Ascending aorta (tissue), 2 donors: ENCODE measurements around the gene SLC22A3. TPM values are rescaled to one million over a fixed set of nuclear protein-coding genes. Genes with fewer than 3 reads are reported as not detected.
"Not testable (repeated sequence)": the region's sequence is repeated elsewhere in the genome, so short reads cannot be mapped to it uniquely, and the experiment has no call there.

ENCODE experiments used
- DNase-seq, 2 donors: peaks; one replicate each; pipeline ENCODE4 v3.0.0-alpha.2; 2019; ENCODE audit warnings: low spot score in 2 of 2
- H3K27ac ChIP-seq, 2 donors: fragments of 200-600 bp; sonication (generic); one replicate each; pipeline ENCODE4 v1.5.1; 2016 to 2017; ENCODE audit warnings: mild to moderate bottlenecking in 1 of 2
- H3K27me3 ChIP-seq: fragments of 200-600 bp; sonication (generic); one replicate; pipeline ENCODE4 v1.5.1; 2017
- H3K36me3 ChIP-seq, 2 donors: fragments of 200-600 bp; sonication (generic); one replicate each; pipeline ENCODE4 v1.5.1; 2016
- H3K4me1 ChIP-seq, 2 donors: fragments of 200-600 bp; sonication (generic); one replicate each; pipeline ENCODE4 v1.5.1; 2016 to 2017; ENCODE audit warnings: mild to moderate bottlenecking in 1 of 2
- H3K4me3 ChIP-seq, 2 donors: fragments of 200-600 bp; sonication (generic); one replicate each; pipeline ENCODE4 v1.5.1; 2016 to 2017; ENCODE audit warnings: mild to moderate bottlenecking in 1 of 2
- H3K9me3 ChIP-seq, 2 donors: fragments of 200-600 bp; sonication (generic); one replicate each; pipeline ENCODE4 v1.5.1; 2016
- intact Hi-C: fragments of 100-400 bp; cut with DNase I; formaldehyde crosslinking; loops from one replicate; pipeline ENCODE4 v1.15.1; 2023
- total RNA-seq: library from RNA; depleted of rRNA; stranded (reverse); fragments of >200 nt; gene quantifications from one replicate; pipeline ENCODE4 v1.1.0, GENCODE V29; 2016
- TF ChIP-seq, protein P1 (sequence below), 3 experiments: fragments of 200-600 bp in 2 of 3; fragments of 450-650 bp in 1 of 3; sonication (generic) in 2 of 3; IDR thresholded peaks; one replicate each; pipeline ENCODE4 v1.5.1; 2016 to 2019; ENCODE audit warnings: antibody characterized with exemption in 3 of 3, mild to moderate bottlenecking in 1 of 3, moderate library complexity in 1 of 3

SLC22A3 gene, protein sequence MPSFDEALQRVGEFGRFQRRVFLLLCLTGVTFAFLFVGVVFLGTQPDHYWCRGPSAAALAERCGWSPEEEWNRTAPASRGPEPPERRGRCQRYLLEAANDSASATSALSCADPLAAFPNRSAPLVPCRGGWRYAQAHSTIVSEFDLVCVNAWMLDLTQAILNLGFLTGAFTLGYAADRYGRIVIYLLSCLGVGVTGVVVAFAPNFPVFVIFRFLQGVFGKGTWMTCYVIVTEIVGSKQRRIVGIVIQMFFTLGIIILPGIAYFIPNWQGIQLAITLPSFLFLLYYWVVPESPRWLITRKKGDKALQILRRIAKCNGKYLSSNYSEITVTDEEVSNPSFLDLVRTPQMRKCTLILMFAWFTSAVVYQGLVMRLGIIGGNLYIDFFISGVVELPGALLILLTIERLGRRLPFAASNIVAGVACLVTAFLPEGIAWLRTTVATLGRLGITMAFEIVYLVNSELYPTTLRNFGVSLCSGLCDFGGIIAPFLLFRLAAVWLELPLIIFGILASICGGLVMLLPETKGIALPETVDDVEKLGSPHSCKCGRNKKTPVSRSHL
- total RNA-seq: 29.6 TPM

DNA sequence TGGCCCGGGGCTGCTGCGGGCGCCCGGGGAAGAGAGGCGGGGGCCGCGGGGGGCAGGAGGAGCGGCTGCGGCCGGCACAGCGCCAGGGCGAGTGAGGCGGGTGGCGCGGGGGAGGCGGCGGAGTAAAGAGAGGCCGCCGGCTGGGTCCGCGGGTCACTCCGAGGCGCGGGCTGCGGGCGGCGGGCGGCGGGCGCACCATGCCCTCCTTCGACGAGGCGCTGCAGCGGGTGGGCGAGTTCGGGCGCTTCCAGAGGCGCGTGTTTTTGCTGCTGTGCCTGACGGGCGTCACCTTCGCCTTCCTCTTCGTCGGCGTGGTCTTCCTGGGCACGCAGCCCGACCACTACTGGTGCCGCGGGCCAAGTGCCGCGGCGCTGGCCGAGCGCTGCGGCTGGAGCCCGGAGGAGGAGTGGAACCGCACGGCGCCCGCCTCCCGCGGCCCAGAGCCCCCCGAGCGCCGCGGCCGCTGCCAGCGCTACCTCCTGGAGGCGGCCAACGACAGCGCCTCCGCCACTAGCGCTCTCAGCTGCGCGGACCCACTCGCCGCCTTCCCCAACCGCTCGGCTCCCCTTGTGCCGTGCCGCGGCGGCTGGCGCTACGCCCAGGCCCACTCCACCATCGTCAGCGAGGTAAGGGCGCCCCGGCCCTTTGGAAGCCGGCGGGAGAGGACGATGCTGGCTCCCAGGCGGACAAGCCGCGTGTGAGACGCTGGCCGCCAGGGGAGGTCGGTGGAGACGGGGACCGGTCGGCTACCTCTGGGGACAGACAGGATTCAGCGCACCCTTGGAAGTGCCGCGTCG lies at the start of gene SLC22A3:
Gene SLC22A3, plus strand, starts transcription at position 156 of the 797 bp plus-strand sequence. Its CDS starts 42 bp downstream, at position 198.
- Histone ChIP-seq H3K27ac (peak within 1 kb of the TSS; percentile 91 to 96), H3K36me3 (no peaks in the 10 kb centered on the region), H3K4me1 (peaks cover 0 to 3% of the 10 kb centered on the region in 2 donors), H3K27me3 (no peaks in the 10 kb centered on the region), H3K4me3 (peak within 1 kb of the TSS; percentile 76 to 86), H3K9me3 (no peaks in the 10 kb centered on the region)
- intact Hi-C loops: loop anchor here (2.0 to 5.0 kb wide), 5 partner anchors 20 to 210 kb away; no protein-coding TSS in a partner anchor
- no peak for DNase-seq
- TF ChIP-seq, protein P1, sequence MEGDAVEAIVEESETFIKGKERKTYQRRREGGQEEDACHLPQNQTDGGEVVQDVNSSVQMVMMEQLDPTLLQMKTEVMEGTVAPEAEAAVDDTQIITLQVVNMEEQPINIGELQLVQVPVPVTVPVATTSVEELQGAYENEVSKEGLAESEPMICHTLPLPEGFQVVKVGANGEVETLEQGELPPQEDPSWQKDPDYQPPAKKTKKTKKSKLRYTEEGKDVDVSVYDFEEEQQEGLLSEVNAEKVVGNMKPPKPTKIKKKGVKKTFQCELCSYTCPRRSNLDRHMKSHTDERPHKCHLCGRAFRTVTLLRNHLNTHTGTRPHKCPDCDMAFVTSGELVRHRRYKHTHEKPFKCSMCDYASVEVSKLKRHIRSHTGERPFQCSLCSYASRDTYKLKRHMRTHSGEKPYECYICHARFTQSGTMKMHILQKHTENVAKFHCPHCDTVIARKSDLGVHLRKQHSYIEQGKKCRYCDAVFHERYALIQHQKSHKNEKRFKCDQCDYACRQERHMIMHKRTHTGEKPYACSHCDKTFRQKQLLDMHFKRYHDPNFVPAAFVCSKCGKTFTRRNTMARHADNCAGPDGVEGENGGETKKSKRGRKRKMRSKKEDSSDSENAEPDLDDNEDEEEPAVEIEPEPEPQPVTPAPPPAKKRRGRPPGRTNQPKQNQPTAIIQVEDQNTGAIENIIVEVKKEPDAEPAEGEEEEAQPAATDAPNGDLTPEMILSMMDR (IDR thresholded peaks at IDR 0.05): peak; percentile 30 to 42 (median 38)

DNA sequence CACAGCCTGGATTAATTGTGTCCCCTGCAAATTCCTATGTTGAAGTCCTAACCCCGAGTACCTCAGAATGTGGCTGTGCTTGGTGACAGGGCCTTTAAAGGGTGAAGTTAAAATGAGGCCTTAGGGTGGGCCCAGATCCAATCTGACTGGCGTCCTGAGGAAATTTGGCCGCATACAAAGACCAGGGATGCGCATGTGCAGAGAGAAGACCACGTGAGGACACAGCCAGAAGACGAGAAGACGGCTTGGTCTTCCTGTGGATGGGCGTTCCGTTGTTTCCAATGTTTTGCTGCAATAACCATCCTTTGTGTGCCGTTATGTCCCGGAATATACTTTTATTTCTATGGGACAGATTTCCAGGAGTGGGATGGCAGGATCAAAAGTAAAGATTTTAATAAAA lies 48.6 kb upstream of the SLC22A3 start:
- Histone ChIP-seq H3K36me3 (no peaks in the 10 kb centered on the region), H3K27me3 (no peaks in the 10 kb centered on the region), H3K27ac (peak overlapping the region; percentile 60 to 61), H3K4me1 (peaks cover 7 to 28% of the 10 kb centered on the region in 2 donors), H3K9me3 (no peaks in the 10 kb centered on the region), H3K4me3 (no peak overlapping the region)
- no peak for DNase-seq
- intact Hi-C loops: loop anchor here (5.0 kb wide), 4 partner anchors 43 to 212 kb away; no protein-coding TSS in a partner anchor
- TF ChIP-seq, protein P1 (IDR thresholded peaks at IDR 0.05): no peak

DNA sequence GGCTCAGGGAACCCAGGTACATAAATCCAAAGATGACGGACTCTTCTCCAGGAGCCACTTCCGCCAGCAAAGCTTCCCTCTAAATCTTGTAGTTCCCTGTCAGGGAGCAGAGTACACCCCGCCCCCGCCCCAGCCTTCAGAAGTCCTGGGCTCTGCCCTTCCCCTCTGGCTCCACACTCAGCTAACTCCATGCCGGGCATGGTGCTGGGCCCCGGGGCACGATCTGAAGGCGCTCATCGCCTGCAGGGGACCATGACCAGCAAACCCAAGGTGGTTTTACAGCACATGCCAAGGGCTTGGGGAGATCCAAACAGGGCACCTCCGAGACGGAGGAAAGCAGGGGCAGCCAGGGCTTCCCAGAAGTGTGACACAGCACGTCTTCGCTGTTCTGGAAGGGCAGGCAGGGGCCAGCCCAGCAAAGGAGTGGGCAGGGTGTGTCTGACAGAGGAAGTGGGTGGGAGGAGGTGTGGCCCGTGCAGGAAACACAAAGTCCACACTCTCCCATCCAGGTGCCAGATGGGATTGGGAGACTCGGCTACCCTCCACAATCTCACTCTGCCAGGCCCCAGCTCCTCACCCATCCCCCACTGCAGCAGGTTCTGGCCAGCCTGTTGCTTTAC lies 48.0 kb upstream of the SLC22A3 start:
- Histone ChIP-seq H3K27ac (peak overlapping the region; percentile 60 to 61), H3K4me1 (peaks cover 7 to 28% of the 10 kb centered on the region in 2 donors), H3K36me3 (no peaks in the 10 kb centered on the region), H3K9me3 (no peaks in the 10 kb centered on the region), H3K27me3 (no peaks in the 10 kb centered on the region), H3K4me3 (no peak overlapping the region)
- no peak for DNase-seq
- TF ChIP-seq, protein P1 (IDR thresholded peaks at IDR 0.05): no peak
- intact Hi-C loops: no loop called here

DNA sequence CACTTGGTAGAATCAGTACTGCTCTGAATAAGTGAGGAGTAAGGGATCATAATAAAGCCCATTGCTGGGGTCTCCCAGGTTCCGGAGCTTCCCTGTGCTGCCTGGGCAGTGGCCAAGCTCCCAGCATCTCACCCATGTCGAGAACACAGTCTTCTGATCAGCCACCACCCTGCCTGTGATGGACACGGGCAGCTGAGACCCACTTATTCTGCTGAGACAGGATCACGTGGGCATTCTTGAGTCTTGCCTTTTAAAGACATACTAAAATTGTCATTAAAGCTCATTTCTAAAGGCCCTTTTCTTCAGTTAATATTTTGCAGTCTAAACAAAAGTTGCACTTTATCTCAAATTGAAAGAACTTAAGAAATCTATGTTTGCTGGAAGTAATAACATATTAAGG lies 46.8 kb upstream of the SLC22A3 start:
- intact Hi-C loops: no loop called here
- no peak for DNase-seq
- H3K4me1 ChIP-seq: peaks cover 7 to 29% of the 10 kb centered on the region in 2 donors
- no peaks in the 10 kb centered on the region for H3K27me3 ChIP-seq
- H3K27ac ChIP-seq: peak overlapping the region; percentile 37 to 60
- H3K36me3 ChIP-seq: no peaks in the 10 kb centered on the region
- H3K9me3 ChIP-seq: no peaks in the 10 kb centered on the region
- TF ChIP-seq, protein P1 (IDR thresholded peaks at IDR 0.05): no peak
- no peak overlapping the region for H3K4me3 ChIP-seq

DNA sequence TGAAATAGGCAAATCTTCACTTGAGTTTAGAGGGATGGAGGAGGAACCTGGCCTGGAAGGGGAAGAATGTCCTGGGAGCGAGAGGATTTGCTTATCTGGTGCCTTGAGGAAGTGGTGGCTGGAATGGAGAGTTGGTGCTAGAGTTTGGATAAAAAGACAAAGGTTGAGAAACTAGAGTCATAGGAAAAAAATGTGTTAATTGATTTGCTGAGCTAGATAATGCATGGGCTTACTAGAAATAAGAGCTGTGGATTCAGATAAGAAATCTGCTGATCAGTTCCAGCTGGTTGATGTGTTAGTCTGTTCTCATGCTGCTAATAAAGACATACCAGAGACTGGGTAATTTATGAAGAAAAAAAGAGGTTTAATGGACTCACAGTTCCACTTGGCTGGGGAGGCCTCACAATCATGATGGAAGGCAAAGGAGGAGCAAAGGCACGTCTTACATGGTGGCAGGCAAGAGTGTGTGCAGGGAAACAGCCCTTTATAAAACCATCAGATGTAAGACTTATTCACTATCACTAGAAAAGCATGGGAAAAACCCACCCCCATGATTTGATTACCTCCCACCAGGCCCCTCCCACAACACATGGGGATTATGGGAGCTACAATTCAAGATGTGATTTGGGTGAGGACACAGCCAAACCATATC lies 45.6 kb upstream of the SLC22A3 start:
- intact Hi-C loops, H3K27me3 ChIP-seq, H3K27ac ChIP-seq, H3K36me3 ChIP-seq, H3K4me3 ChIP-seq, H3K9me3 ChIP-seq, DNase-seq: not testable (repeated sequence)
- H3K4me1 ChIP-seq: peaks cover 7 to 29% of the 10 kb centered on the region in 2 donors
